BJ (cell line): Measurements from ENCODE around the gene CCNG2. TPM values are rescaled to one million over a fixed set of nuclear protein-coding genes. Genes with fewer than 3 reads are reported as not detected.

Experiments
- CTCF ChIA-PET: fragments of 350-600 bp; formaldehyde crosslinking; extraction: SDS; loops from one replicate; lab custom pipeline; 2021; ENCODE audit warnings: antibody characterized with exemption, inconsistent platforms; lab: Yijun Ruan, JAX
- POLR2A ChIA-PET: fragments of 300-600 bp; sonication (Branson Sonifier 250); formaldehyde crosslinking; extraction: SDS; loops from one replicate; lab custom pipeline; 2021; ENCODE audit warnings: antibody characterized with exemption; lab: Charles Lee
- DNase-seq: peaks from one replicate; pipeline ENCODE4 v3.0.0-alpha.2; 2011; ENCODE audit warnings: low read depth
- H3K27me3 ChIP-seq: 2 replicates; pipeline ENCODE4 v1.6.0; 2011; ENCODE audit warnings: low read length; ENCODE audit not compliant: control insufficient read depth, insufficient read depth
- H3K36me3 ChIP-seq: 2 replicates; pipeline ENCODE4 v1.5.1; 2011; ENCODE audit warnings: low read length; ENCODE audit not compliant: control insufficient read depth, insufficient read depth
- H3K4me3 ChIP-seq: 2 replicates; pipeline ENCODE4 v1.5.1; 2011; ENCODE audit warnings: low read depth, mild to moderate bottlenecking, control low read depth, low read length
- CTCF ChIP-seq: IDR thresholded peaks from 2 replicates; pipeline ENCODE4 v1.5.1; 2011; ENCODE audit warnings: low read depth, mild to moderate bottlenecking, control low read depth, inconsistent platforms, low read length, moderate library complexity; ENCODE audit not compliant: insufficient read depth
- polyA plus RNA-seq: library from polyadenylated mRNA; depleted of rRNA; stranded (reverse); fragments of >200 nt; gene quantifications from 2 replicates; pipeline ENCODE4 v1.2.3, GENCODE V29; 2011

CCNG2 gene
- polyA plus RNA-seq, 1 experiment: 9.0 TPM

DNA sequence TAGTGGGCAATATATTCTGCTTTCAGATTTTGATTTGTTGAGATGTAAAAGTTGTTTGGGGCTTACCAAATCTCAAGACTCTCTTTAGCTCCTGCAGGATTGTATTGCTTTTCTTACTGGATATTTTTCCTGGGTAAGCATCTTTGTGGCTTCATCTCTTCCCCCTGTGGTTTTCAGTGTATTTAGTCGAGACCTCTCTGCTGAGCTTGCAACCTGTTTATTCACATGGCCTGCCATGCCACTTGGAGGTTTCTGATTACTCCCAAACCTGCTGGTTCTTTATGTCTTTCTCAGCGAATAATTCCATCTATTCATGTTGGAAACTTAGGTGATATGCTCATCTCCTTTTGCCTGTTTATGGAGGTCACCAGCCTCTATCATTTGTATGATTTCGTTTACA lies 10.9 kb downstream of the CCNG2 start:
- H3K4me3 ChIP-seq: no peak overlapping the region
- ChIA-PET CTCF (interaction anchor here (0.7 kb wide), 1 partner anchor 14 kb away, joined by 3 read pairs; no protein-coding TSS in a partner anchor), POLR2A (no interaction called here)
- TF ChIP-seq CTCF: no peak
- DNase-seq: no peak
- no peaks in the 10 kb centered on the region for H3K27me3 ChIP-seq
- peaks cover 11% of the 10 kb centered on the region for H3K36me3 ChIP-seq

DNA sequence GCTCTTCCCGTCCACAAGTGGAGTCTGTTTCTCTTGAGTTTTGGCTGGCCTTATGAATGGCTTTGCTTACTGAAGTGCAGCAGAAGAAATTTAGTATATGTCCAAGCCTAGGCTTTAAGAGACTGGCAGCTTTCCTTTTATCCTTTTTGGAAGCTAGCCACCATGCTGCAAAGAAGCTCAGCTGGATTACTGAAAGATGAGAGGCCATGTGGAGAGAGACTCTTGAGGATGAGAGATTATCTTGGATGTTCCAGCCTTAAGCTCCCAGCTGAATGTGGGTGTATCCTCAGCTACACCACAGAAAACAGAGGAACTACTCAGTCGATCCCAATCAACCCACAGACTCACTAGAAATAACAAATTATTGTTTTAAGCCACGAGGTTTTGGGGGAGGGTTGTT lies 12.5 kb downstream of the CCNG2 start:
- Histone ChIP-seq H3K4me3 (no peak overlapping the region), H3K36me3 (peaks cover 5% of the 10 kb centered on the region), H3K27me3 (0 out of 2 replicates have a peak, but pooled peaks cover 2% of the 10 kb centered on the region)
- ChIA-PET CTCF (interaction anchor here (0.7 kb wide), 1 partner anchor 74 kb away, joined by 3 read pairs; no protein-coding TSS in a partner anchor), POLR2A (no interaction called here)
- TF ChIP-seq CTCF: no peak
- no peak for DNase-seq

DNA sequence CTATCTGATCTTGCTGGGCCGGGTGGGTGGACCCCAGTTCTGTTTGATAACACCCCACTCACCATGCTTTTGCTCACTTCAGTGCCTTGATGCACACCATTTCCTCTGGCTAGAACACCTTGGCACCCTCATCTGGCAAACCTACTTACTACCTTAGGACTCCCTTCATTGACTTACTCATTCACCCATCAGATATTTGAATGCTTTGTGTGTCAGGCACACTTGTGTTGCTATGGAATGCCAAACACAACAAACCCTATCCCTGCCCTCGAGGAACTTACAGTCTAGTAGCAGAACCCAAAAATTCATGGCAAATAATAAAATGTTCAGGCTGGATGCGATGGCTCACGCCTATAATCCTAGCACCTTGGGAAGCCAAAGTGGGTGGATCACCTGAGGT lies 13.9 kb downstream of the CCNG2 start:
- Histone ChIP-seq H3K36me3 (peaks cover 5% of the 10 kb centered on the region), H3K27me3 (peaks cover 7% of the 10 kb centered on the region), H3K4me3 (no peak overlapping the region)
- no peak for DNase-seq
- ChIA-PET POLR2A (no interaction called here), CTCF (no interaction called here)
- no peak for TF ChIP-seq CTCF

GRCh38 chr4:77172336-77172735 lies 15.3 kb downstream of the CCNG2 start:
- H3K36me3 ChIP-seq: peaks cover 5% of the 10 kb centered on the region
- ChIA-PET POLR2A (no interaction called here), CTCF (no interaction called here)

DNA sequence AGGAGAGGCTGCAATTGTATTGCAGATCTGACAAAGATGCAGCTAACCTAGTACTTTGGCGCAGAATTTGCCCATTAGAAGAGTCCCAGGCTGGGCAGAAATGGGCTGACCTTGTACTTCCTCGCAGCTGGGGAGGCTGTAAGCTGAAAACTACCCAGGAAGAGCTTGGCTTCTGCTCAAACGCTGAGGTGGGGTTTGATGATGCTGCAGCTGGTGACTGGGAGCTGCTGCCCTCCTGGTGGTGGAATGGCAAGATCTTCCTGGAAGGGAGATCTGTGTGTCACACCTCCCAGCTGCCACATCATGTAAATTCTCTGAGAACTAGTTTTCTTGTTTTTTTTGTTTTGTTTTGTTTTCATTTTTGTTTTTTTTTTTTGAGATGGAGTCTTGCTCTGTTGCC lies 17.4 kb downstream of the CCNG2 start:
- 0 out of 2 replicates have a peak, but pooled peaks have one; percentile 8 for TF ChIP-seq CTCF
- DNase-seq: no peak
- peaks cover 20% of the 10 kb centered on the region for H3K27me3 ChIP-seq
- H3K36me3 ChIP-seq: peaks cover 3% of the 10 kb centered on the region; the same call in 1 of the 2 replicates
- POLR2A ChIA-PET: interaction anchor here (0.6 kb wide), 1 partner anchor 18 kb away, joined by 3 read pairs; the partner anchor contains the start of gene CCNG2
- no peak overlapping the region for H3K4me3 ChIP-seq
- CTCF ChIA-PET: interaction anchor here (1.1 to 2.0 kb wide), 5 partner anchors 9 to 104 kb away, joined by 3 to 5 read pairs (median 3); no protein-coding TSS in a partner anchor

More at GRCh38 chr4:77172336-77172735, 15.3 kb downstream of the CCNG2 start:
- Histone ChIP-seq H3K27me3 (peaks cover 14% of the 10 kb centered on the region), H3K4me3 (no peak overlapping the region)
- no peak for TF ChIP-seq CTCF
- peak; percentile 93 for DNase-seq
